Activated naive CD4-positive, alpha-beta T cell treated with anti-CD3 and anti-CD28 coated beads, Interleukin-2, amount 50 U/mL, for 24 hours (primary cell): ENCODE results near the gene RGS21.
"Not testable (repeated sequence)": the region's sequence is repeated elsewhere in the genome, so short reads cannot be mapped to it uniquely, and the experiment has no call there.

Experiments used
- H3K27ac Mint-ChIP-seq: one replicate; pipeline ENCODE4 v1.8.0; 2021; ENCODE audit warnings: mild to moderate bottlenecking, mixed read lengths
- H3K27me3 Mint-ChIP-seq: one replicate; pipeline ENCODE4 v1.8.0; 2021; ENCODE audit warnings: mixed read lengths
- H3K36me3 Mint-ChIP-seq: one replicate; pipeline ENCODE4 v1.8.0; 2021; ENCODE audit warnings: mixed read lengths
- H3K4me1 Mint-ChIP-seq: one replicate; pipeline ENCODE4 v1.8.0; 2021; ENCODE audit warnings: mixed read lengths
- H3K4me3 Mint-ChIP-seq: one replicate; pipeline ENCODE4 v1.8.0; 2021; ENCODE audit warnings: mild to moderate bottlenecking, mixed read lengths
- H3K9me3 Mint-ChIP-seq: one replicate; pipeline ENCODE4 v1.8.0; 2021; ENCODE audit warnings: mixed read lengths

RGS21 gene, protein sequence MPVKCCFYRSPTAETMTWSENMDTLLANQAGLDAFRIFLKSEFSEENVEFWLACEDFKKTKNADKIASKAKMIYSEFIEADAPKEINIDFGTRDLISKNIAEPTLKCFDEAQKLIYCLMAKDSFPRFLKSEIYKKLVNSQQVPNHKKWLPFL

DNA sequence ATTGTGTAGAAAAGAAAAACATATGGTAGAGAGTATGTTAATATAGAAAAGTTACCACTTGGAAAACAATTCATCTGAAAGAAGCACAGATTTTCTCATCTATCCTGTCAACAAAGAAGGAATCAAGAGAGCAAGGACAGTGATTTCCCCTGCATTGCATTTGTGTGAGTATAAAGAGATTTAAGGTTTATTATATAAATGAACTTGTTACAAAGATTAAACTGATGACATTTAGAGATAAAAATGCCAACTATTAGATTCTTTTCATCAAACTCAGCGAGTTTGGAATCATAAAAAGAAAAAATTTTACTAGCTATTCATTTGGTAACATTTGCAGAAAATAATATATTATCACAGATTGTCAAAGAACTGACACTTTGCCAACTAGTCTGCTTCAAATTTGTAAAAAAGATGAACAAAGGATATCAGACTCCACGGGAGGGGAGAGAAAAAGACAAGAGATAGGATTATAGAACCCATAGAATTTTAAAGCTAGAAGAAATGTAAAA lies at the start of gene RGS21:
RGS21 (plus strand) TSS at position 51 of the 509 bp plus-strand sequence. CDS start 26,045 bp downstream, outside the sequence.
- Mint-ChIP-seq H3K9me3 (no peaks in the 10 kb centered on the region), H3K4me1 (no peaks in the 10 kb centered on the region), H3K27ac (no peak within 1 kb of the TSS), H3K27me3 (no peaks in the 10 kb centered on the region), H3K36me3 (no peaks in the 10 kb centered on the region), H3K4me3 (no peak within 1 kb of the TSS)

DNA sequence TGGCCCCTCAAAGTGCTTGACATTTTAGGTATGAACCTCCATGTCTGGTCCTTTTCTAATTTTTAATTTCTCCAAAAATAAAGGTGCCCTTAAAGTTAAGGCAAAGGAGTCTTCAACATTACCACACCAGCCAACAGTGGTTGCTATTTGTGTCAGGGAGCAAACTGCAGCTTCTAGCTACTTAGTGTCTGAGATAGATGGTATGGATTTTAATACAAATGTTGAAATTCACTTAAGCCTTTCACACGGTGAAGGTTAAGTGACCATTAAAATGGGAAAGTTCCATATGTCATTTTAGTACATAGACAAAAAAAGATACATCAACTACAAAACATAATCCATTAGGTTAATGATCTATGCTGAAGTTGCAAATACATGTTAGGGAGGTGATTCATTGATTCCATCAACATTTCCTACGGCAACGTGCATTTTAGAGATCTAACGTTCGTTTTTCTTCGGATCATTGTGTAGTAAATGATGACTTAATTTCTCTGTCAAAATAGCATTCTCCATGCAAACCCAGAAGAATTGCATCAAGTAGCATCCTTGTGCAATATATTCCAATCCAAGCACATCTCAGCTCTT lies 48.2 kb upstream of the RGS21 start:
- Mint-ChIP-seq H3K9me3 (no peaks in the 10 kb centered on the region), H3K27ac (no peak overlapping the region), H3K4me3 (no peak overlapping the region), H3K27me3 (no peaks in the 10 kb centered on the region), H3K4me1 (no peaks in the 10 kb centered on the region), H3K36me3 (no peaks in the 10 kb centered on the region)

DNA sequence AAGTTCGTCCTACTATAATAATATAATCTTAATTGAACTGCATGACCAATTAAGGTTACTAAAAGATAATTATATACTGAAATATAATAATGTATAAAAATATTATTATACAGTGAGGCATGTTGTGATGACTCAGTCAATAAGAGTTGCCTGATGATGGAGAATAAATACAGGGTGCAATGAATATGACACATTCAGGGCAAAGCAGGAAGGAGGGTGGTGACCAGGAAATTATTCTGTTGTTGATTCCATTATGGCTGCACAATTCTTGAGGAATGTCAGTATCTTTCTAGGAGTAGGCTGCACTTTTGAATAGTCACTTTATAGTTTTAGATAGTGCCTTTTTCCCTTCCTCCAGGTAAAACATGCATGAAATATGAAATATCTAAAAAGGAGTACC lies 46.4 kb upstream of the RGS21 start:
- H3K36me3 Mint-ChIP-seq, result no peaks in the 10 kb centered on the region

DNA sequence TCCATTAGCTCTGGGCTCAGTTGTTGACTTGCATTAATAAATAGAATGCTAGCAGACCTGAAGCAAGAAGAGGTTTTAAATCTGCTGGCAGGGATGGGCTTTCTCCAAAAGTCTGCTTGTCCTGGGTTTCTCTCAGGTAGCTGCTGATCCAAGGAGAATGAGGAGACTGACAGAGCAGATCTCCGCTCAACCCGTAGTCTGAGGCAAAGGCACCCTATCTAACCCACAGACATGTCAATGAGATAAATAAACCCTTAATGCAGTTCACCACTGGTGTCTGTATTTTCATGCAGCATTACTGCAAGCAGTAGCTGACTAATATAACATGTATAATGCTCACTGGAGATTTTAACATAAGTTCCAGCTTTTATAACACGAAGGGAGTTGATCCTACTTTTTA lies 44.1 kb upstream of the RGS21 start:
- H3K4me1 Mint-ChIP-seq, result no peaks in the 10 kb centered on the region

More for the DNA sequence above, 46.4 kb upstream of the RGS21 start:
- H3K27me3 Mint-ChIP-seq, result no peaks in the 10 kb centered on the region
- no peak overlapping the region for H3K4me3 Mint-ChIP-seq
- no peaks in the 10 kb centered on the region for H3K4me1 Mint-ChIP-seq
- no peak overlapping the region for H3K27ac Mint-ChIP-seq
- H3K9me3 Mint-ChIP-seq, result no peaks in the 10 kb centered on the region

DNA sequence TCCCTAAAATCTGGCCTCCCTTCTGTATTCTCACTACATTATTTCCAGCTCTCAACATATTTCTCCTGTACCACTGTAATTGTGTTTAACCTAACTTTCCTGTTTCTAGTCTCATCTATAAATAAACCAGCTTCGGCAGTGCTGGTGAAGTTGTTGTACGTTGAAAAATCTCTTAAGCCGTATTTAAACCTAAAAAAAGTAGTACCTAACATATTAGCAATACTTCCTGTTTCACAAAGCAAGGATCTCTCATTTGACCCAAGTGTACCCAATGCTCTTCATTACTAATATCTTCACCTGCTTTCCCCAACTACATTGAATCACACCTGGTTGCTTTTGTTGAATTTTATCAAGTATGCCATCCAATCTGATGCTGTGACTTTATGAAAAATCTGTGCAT lies 42.2 kb upstream of the RGS21 start:
- H3K4me3 Mint-ChIP-seq, result no peak overlapping the region

More for the DNA sequence above, 44.1 kb upstream of the RGS21 start:
- Mint-ChIP-seq H3K27me3 (no peaks in the 10 kb centered on the region), H3K36me3 (no peaks in the 10 kb centered on the region), H3K9me3 (no peaks in the 10 kb centered on the region), H3K27ac (no peak overlapping the region), H3K4me3 (no peak overlapping the region)

DNA sequence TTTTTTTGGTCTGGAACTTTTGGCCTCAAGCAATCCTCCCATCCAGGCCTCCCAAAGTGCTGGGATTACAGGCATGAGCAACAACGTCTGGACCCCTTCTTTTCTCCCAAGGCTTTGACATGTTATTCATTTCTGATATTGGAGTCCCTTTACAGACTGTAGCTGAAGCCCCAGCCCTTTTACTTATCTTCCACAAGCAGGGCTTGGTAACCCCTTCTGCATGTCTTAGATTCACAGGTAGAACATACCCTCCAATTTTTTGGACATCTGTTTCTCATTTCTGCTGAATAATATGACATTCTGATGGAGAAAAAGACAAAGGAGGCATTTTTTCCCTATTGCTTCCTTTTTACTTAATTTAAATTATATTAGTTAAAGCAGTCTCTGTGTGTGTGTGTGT lies 39.2 kb upstream of the RGS21 start:
- H3K9me3 Mint-ChIP-seq, result no peaks in the 10 kb centered on the region
- no peaks in the 10 kb centered on the region for H3K36me3 Mint-ChIP-seq
- no peak overlapping the region for H3K27ac Mint-ChIP-seq
- no peaks in the 10 kb centered on the region for H3K4me1 Mint-ChIP-seq
- no peaks in the 10 kb centered on the region for H3K27me3 Mint-ChIP-seq
- no peak overlapping the region for H3K4me3 Mint-ChIP-seq

More for the DNA sequence above, 42.2 kb upstream of the RGS21 start:
- H3K27me3 Mint-ChIP-seq, result no peaks in the 10 kb centered on the region
- no peaks in the 10 kb centered on the region for H3K36me3 Mint-ChIP-seq
- no peaks in the 10 kb centered on the region for H3K9me3 Mint-ChIP-seq
- no peaks in the 10 kb centered on the region for H3K4me1 Mint-ChIP-seq
- no peak overlapping the region for H3K27ac Mint-ChIP-seq

DNA sequence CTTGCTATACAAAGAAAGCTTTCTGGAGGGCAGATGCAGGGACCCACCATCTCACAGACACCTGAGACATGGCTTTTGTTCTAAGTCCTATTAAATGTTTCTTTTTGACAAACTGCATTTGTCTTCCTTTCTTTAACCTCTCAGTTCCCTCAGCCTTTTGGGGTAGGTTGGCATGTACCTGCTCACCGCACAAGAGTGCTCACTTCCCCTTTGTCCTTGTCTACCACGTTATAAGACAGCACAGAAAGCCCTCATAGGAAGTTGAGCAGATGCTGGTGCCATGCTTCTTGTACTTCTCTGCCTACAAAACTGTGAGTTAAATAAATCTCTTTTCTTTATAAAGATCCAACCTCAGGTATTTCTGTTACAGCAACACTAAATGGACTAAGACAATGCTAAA lies 31.9 kb upstream of the RGS21 start:
- Mint-ChIP-seq H3K27ac (no peak overlapping the region), H3K27me3 (no peaks in the 10 kb centered on the region), H3K36me3 (no peaks in the 10 kb centered on the region), H3K4me3 (no peak overlapping the region), H3K9me3 (no peaks in the 10 kb centered on the region), H3K4me1 (no peaks in the 10 kb centered on the region)

DNA sequence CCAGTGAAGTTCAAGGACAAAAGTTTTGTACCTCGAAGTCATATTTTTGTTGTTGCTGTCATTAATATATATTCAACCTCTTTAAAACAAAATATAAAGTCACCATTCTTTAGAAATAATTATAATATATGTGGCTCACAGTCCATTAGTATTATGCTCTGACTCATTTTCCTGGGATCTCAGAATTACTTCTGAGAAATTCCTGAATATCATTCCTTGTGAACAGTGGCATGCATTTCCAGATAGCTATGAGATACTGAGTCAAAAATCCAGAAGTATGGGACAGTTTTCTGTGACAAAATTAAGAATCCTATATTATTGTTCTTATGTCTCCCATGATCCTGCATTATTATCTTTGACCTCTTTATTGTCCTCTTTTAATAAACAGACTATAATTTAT lies 13.8 kb upstream of the RGS21 start:
- Mint-ChIP-seq H3K27ac (no peak overlapping the region), H3K9me3 (peaks cover 8% of the 10 kb centered on the region), H3K27me3 (no peaks in the 10 kb centered on the region), H3K4me3 (no peak overlapping the region), H3K4me1 (no peaks in the 10 kb centered on the region), H3K36me3 (no peaks in the 10 kb centered on the region)

DNA sequence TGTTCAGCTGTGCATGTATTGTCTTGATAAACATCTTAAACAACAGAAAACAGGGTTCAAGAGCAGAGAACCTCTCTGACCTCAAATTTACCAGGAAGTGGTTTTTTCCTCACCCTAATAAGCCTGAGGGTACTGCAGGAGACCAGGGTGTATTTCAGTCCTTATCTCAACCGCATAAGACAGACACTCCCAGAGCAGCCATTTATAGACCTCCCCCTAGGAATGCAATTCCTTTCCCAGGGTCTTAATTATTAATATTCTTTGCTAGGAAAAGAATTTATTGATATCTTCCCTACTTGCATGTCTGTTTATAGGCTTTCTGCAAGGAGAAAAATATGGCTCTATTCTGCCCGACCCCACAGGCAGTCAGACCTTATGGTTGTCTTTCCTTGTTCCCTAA lies 8.5 kb upstream of the RGS21 start:
- not testable (repeated sequence) for H3K36me3 Mint-ChIP-seq, H3K27me3 Mint-ChIP-seq, H3K4me1 Mint-ChIP-seq, H3K9me3 Mint-ChIP-seq, H3K4me3 Mint-ChIP-seq, H3K27ac Mint-ChIP-seq

DNA sequence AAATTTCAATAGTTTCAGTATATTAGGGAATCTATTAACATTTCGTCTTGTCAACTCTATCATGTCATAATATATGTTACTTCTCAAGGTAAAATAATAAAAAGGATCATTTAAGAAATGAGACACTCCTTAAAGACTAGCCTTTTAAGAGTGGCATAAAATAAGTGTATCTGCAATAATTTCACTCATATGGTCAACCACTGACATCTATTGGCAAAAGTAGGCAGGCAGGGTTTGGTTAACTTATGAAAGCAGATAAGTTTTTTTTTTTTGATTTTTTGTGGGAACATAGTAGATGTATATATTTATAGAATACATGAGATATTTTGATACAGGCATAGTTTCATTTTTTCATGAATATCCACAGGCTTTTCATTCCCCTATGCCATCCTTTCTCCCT lies 5.5 kb upstream of the RGS21 start:
- H3K27ac Mint-ChIP-seq, result no peak overlapping the region

DNA sequence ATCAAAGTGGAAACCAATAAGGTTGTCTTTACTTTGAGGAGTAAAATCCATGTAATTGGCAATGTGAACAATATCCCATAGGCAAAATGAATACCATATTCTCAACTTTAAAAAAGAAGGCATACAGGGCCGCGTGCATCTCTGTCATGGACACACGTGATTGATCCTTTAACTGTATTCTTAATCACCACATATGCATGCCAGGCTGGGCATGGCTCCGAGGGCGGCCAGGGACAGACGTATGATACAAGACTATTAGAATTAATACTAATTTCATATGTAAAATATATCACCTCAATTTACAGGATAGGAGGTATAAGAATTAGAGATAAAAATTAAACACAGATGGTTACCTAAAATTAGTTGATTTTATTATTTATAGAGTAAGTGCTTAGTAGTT lies 11.2 kb downstream of the RGS21 start:
- no peaks in the 10 kb centered on the region for H3K27me3 Mint-ChIP-seq
- H3K27ac Mint-ChIP-seq, result no peak overlapping the region
- H3K9me3 Mint-ChIP-seq, result peaks cover 5% of the 10 kb centered on the region
- no peak overlapping the region for H3K4me3 Mint-ChIP-seq
- no peaks in the 10 kb centered on the region for H3K36me3 Mint-ChIP-seq
- H3K4me1 Mint-ChIP-seq, result no peaks in the 10 kb centered on the region

More for the DNA sequence above, 5.5 kb upstream of the RGS21 start:
- Mint-ChIP-seq H3K9me3 (peaks cover 8% of the 10 kb centered on the region), H3K4me1 (no peaks in the 10 kb centered on the region), H3K4me3 (no peak overlapping the region), H3K36me3 (no peaks in the 10 kb centered on the region), H3K27me3 (no peaks in the 10 kb centered on the region)

DNA sequence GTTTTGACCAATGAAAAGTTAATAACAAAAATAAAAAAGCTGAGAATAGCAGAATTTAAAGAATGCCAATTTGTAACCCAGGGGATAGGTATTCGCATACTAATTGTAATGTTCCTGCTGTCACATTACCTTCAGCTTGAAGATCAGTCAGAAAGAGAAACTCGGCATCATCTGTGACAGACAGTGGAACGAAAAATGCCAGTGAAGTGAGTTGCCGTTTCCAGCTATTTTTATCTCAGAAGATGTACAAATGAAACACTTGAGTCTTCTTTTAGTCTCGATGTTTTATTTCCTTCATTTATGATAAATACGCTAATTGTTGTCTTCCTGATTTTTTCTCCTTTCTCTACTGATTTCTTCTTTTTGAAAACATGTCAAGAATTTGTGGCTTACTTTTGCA lies 26.1 kb downstream of the RGS21 start:
- H3K4me1 Mint-ChIP-seq, result no peaks in the 10 kb centered on the region
- no peaks in the 10 kb centered on the region for H3K36me3 Mint-ChIP-seq
- H3K9me3 Mint-ChIP-seq, result no peaks in the 10 kb centered on the region
- no peaks in the 10 kb centered on the region for H3K27me3 Mint-ChIP-seq
- H3K27ac Mint-ChIP-seq, result no peak overlapping the region
- H3K4me3 Mint-ChIP-seq, result no peak overlapping the region

DNA sequence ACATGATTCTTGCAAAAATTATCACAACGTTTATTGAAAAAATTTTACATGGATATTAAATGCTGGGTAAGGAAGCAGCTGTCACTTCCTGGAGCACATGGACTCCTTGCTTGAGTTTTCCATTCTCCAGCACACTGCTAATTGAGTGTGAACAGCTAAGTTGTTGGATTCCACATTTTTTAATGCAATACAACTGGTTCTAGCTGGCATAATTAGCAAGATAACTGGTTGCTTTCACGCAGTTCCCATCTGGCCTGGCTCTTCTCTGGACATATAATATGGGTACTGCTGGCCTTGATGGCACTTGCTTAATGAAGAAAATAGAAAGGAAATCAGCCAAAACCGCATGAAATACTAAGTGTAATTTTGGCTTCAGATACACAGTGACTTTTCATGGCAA lies 26.6 kb downstream of the RGS21 start:
- H3K36me3 Mint-ChIP-seq, result no peaks in the 10 kb centered on the region
- H3K4me1 Mint-ChIP-seq, result no peaks in the 10 kb centered on the region
- no peaks in the 10 kb centered on the region for H3K27me3 Mint-ChIP-seq
- H3K27ac Mint-ChIP-seq, result no peak overlapping the region
- H3K4me3 Mint-ChIP-seq, result no peak overlapping the region
- H3K9me3 Mint-ChIP-seq, result no peaks in the 10 kb centered on the region

DNA sequence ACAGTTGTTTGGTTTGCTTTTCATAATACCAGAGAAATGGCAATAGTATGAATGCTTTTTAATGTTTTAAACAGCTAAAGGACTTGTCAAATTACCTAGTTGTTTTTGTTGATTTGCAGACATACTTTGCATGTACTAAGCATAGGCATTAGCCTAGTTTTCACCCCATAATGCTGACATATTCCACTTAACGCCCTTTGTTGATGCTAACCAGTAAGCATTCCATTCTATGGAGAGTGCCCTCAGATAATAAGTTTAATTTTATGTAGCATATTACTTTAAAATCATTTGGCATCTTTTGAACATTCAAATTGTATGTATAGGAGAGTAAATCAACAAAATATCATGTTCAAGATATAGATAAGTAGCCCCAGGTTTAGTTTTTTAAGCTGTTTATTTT lies 32.5 kb downstream of the RGS21 start:
- Mint-ChIP-seq H3K27me3 (no peaks in the 10 kb centered on the region), H3K4me3 (no peak overlapping the region), H3K9me3 (no peaks in the 10 kb centered on the region), H3K36me3 (no peaks in the 10 kb centered on the region), H3K4me1 (no peaks in the 10 kb centered on the region), H3K27ac (no peak overlapping the region)

DNA sequence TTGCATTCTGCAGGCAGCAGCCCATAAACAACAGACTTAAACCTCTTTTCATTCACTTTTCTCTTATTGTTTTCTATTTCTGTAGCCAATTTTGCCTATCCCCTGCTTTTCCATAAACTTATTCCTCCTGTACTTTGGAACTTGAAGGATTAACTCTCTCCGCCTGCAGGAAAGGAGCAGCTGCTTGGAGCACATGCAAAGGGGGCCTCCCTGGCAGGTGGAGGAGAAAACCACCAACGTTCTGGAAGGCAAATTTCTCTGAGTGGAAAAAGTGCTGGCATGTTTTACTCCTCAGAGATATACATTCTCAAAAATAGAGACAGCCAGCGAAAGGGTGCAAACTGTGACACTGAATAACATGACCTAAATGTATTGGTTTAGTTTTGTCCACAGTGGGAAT lies 33.6 kb downstream of the RGS21 start:
- Mint-ChIP-seq H3K36me3 (no peaks in the 10 kb centered on the region), H3K4me3 (no peak overlapping the region), H3K9me3 (no peaks in the 10 kb centered on the region), H3K27ac (no peak overlapping the region), H3K4me1 (no peaks in the 10 kb centered on the region), H3K27me3 (no peaks in the 10 kb centered on the region)

DNA sequence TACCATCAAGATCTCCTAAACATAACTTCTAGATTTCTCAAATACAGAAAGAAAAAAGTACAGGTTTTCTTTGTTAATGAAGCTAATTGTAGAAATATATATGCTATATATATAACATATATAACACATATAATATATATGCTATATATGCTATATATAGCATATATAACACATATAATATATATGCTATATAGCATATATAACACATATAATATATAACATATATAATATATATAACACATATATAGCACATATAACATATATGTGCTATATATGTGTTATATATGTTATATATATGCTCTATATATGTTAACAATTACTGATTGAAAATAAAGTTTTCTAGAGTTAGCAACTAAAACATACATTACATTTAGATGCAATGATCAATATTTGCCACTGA lies 34.8 kb downstream of the RGS21 start:
- no peak overlapping the region for H3K27ac Mint-ChIP-seq
- no peaks in the 10 kb centered on the region for H3K4me1 Mint-ChIP-seq

DNA sequence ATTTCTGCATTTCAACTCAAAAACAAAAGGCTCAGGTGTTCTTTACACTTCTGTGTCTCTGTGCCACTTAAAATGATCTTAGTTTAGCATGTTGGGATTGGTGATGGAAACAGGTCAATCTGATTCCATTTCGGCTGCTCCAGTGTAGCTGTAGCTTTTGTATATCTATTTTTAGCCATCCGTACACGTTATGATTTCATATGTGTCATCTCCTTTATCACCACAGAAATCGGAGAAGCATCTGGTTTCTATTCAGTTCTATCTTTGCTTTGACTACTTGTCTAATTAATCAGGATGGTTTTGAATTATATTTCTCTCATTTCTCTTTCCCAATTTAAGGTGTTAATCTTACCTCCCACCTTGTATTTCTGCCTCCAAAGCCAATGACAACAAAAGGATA lies 41.1 kb downstream of the RGS21 start:
- Mint-ChIP-seq H3K4me1 (no peaks in the 10 kb centered on the region), H3K36me3 (no peaks in the 10 kb centered on the region), H3K27me3 (no peaks in the 10 kb centered on the region), H3K27ac (no peak overlapping the region), H3K9me3 (no peaks in the 10 kb centered on the region), H3K4me3 (no peak overlapping the region)

More for the DNA sequence above, 34.8 kb downstream of the RGS21 start:
- no peak overlapping the region for H3K4me3 Mint-ChIP-seq
- no peaks in the 10 kb centered on the region for H3K36me3 Mint-ChIP-seq
- no peaks in the 10 kb centered on the region for H3K27me3 Mint-ChIP-seq
- no peaks in the 10 kb centered on the region for H3K9me3 Mint-ChIP-seq
